HEK293T (cell line): ENCODE results near the gene SLC15A3.

Source experiments
- BHLHE40 ChIP-seq: fragments of 450-650 bp; IDR thresholded peaks from 2 replicates; pipeline ENCODE4 v1.6.1; 2016; ENCODE audit warnings: mild to moderate bottlenecking, moderate library complexity, borderline replicate concordance
- SP1 ChIP-seq: fragments of 450-650 bp; IDR thresholded peaks from 2 replicates; pipeline ENCODE4 v1.6.1; 2017

- TF ChIP-seq BHLHE40 (no peak), SP1 (no peak)
Observed at GRCh38 chr11:60972182-60973030, 20.4 kb upstream of the SLC15A3 start.
